Activated T-cell treated with anti-CD3 and anti-CD28 coated beads for 4 hours (primary cell): ENCODE results near the gene RIC8B.

ENCODE experiments used
- DNase-seq: peaks from one replicate; pipeline ENCODE4 v3.0.0-alpha.2; 2020

The RIC8B gene

DNA sequence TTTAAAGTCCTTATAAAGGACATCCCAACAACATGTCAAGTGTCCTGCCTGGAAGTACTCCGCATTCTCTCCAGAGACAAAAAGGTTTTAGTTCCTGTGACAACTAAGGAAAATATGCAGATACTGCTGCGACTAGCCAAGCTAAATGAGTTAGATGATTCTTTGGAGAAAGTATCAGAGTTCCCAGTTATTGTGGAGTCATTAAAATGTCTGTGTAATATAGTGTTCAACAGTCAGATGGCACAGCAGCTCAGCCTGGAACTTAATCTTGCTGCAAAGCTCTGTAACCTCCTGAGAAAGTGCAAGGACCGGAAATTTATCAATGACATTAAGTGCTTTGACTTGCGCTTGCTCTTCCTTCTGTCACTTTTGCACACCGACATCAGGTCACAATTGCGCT, 40.2 kb downstream of the RIC8B start:
- DNase-seq = no peak

DNA sequence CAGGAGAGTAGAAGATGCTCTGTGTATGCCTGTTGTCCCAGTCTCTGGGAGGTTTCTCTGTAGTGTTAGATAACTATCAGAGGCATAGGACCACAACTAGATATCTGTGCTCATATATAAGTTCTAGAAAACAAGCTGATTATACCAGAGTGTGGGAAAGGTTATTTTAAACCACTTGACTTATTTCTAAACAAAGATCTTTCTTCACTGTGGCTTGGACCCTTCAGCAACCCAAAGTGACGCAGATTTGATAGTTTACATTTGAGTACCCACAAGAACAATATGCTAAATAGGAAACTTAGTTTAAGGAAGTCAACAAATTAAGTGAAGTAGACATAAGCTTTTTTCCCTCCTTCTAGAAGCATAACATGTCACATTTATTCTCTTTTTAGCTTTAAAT, 41.3 kb downstream of the RIC8B start:
- no peak for DNase-seq

DNA sequence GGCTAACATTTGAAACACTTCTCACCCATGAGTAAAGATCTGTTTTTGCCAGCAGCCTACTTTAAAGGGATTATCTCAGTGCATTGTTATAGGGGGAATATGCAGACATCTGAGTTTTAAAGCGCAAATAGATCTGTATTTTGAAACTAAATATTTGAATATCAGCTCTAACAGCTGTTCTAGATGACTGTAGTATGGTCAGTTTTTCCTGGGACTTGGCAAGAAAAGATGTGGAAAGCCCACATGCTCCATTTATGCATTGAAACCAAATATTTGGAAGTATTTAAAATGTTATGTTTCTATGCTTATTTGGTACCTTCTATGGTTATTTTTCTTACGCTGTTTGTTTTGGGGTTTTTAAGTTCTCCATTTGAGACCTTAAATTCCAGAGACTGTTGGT, 41.7 kb downstream of the RIC8B start:
- DNase-seq = no peak

DNA sequence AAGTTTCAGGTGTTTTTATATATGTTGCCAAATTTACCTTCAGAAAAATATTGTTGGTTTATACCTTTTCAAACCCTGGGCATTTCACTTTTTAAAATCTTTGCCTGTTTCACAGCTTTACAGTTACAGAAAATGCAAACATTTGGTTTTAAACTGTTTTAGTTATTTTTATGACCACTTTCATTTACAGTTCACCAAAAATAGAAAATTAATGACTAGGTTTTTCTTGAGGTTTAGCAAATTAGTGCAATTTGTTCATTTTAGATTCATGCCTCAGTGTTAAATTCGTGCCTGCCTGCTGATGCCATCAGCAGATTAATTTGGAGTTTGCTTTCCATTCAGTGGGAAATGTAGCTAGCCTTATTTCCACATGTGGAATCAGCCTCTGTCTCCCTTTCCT, 45.5 kb downstream of the RIC8B start:
- DNase-seq = no peak

DNA sequence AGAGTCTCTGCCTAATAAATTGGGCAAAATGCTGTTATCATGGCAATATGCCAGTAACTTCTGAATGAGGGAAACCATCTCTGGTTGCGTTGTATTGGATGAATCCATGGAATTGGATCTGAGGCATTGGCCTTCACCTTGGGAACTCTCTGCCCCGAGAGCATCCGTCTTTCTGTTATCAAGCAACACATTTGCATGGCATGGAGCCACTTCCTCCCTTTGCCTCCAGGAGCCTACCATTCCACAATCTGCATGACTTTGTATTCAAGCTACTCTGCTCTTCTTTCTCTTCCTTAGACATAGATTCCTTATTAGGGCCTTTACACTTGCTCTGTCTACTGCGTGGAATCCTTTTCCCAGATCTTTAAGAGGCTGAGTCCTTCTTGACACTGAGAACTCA, 57.2 kb downstream of the RIC8B start:
- DNase-seq = no peak

DNA sequence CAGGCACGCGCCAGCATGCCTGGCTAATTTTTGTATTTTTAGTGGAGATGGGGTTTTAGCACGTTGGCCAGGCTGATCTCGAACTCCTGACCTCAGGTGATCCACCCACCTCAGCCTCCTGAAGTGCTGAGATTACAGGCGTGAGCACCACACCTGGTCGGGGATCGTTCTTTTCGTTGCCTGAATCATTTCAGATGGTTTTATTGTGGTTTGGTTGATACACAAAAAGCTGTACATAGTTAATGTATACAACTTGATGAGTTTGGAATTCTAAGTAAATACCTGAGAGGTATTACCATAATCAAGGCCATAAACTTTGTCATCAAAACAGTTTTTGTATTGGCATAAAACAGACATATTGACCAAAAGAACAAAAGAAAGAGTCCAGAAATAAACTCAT, 63.3 kb downstream of the RIC8B start:
- DNase-seq = no peak

DNA sequence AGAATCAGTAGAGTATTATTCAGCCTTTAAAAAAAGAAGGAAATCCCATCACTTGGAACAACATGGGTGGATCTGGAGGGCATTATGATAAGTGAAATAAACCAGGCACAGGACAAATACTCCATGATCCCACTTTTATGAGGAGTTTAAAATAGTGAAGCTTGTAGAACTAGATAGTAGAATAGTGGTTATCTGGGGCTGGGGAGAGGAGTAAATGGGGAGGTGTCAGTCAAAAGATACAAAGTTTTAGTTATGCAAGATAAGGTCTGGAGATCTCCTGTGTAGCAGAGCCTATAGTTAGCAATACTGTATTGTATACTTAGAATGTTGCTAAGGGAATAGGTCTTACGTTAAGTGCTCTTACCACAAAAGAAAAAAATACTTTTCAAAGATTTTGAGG, 64.9 kb downstream of the RIC8B start:
- DNase-seq = no peak

DNA sequence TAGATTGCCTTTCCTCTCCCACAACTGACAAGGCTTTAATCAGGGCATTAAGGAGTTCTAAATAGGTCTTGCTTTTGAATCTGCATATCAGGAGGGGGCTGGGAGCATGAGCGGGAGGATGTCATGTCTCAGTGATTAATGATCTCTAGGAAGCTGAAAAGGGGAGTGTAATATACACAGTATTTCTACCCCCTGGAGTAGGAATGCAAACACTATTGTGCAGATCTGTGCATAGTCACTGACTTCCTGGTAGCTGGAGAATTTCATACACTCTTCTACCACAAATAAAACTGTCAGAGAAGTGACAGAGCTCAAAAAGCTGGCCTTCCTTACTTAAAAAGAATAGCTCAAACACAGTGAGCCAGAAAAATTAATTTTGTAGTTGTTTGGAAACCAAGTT, 65.8 kb downstream of the RIC8B start:
- no peak for DNase-seq

DNA sequence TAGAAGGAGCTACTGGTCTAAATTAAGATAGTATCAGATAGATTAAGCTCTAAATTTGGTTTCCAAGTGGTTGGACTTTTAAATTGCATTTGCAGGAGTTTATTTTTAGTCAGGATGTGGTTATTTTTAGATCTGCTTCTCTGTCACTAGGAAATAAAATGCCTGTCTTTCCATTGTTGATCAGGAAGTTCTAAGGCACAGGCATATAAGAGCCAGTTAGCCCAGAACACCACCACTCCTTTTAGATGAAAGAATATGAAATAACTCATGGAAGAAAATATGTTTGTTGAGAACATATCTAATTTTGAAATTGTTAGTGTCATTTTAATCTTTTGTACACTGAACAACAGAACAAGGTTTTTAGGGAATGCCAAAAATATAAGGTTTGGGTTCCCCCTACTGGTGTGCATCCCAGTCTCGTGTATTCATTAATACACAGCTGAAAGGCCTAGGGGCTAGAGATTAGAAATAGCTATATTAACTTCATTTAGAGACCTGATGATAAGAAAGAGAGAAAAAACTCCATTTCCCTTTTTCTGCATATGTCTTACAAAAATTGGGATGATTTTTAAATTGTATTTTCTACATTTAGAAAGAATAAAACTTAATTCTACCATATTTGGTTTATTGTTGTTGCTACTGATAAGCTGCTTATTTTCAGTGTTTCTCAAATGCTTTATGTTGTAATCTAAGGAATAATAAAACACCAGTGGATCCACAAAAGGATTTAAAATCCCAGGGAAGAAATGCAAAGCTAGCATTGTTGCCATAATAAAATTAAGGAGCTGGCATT, 67.2 kb downstream of the RIC8B start:
- DNase-seq = peak; percentile 6

DNA sequence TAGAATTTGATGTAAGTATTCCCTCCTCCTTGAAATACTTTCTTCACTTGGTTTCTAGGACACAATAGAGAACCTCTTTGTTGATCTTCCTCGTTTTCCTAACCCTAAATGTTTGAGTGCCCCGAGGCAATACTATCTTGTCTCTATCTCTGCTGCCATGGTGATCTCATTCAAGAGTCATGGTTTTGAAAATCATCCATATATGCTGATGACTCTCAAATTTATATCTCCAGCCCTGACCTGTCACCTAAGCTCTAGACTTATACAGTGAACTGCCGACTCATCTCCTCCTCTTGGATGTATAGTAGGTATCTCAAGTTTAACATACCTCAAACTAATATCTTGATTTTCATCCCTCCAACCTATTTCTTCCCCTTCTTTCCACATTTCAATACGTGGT, 71.4 kb downstream of the RIC8B start:
- no peak for DNase-seq

DNA sequence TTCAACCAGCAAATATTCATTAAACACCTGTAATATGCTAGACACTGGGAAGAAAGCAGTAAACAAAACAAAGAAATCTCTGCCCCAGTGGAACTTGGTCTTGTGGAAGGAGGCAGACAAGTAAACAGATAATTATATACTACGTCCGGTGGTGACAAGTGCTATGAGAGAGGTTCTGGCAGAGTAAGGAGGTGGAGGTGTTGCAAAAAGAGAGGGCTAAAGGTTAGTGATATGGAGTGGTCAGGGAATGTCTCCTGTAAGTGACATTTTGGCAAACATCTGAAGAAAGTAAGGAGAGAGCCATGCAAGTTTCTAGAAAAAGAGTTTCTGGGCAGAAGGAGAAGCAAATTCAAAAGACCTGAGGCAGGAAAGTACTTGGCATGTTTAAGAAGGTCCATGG, 73.4 kb downstream of the RIC8B start:
- DNase-seq = no peak

DNA sequence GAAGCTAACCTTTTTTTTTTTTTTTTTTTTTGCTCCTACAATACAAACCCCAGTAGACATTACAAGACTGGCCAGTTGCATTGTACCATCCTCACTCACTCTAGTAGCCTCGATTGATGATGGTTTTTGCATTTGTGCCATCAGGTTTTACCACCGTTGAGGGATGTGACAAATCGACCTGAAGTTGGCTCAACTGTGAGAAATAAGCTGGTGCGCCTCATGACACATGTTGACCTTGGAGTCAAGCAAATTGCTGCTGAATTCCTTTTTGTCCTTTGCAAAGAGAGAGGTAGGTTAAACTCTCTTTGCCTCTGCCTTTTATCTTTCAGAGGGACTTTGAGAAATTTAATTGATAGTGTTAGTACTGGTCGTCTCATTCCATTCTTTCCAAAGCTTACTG, 76.8 kb downstream of the RIC8B start:
- DNase-seq = no peak

DNA sequence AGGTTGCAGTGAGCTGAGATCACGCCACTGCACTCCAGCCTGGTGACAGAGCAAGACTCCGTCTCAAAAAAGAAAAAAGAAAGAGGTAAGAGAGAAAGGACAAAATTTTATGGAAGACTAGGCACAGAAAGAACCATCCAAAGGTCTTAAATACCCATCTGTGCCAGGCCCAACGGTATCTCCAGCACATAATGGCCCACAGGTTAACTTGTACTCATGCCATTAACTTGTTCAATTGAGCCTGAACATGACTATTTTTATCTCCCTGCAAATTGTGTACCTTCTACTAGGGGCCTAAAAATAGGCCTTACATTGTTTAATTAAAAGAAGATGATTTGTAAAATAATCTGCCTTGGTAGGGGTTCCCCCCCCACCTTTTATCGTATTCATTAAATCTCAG, 80.2 kb downstream of the RIC8B start:
- no peak for DNase-seq

DNA sequence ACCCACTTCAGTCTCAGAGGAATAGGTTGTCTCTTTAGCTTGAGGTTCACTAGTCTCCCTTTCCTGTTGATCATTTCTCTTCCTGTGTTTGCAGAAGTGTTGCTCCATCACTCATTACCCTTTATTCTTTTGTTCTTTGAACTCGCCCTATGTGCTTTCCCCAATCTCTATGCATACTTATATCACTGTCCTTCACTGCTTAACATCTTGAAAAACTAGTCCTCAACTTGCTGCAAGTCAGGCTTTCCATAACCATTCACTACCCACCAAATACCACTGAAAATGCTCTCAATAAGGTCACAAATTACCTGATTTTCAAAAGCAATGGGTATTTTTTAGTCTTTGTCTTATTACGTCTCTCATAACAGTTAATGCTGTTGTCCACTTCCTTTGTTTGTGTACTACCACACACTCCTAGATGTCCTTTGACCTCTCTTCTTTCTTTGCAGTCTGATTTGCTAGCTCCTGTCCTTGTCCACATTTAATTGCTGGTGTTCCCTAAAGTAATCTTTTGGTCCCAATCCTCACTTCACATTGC, 80.8 kb downstream of the RIC8B start:
- no peak for DNase-seq

DNA sequence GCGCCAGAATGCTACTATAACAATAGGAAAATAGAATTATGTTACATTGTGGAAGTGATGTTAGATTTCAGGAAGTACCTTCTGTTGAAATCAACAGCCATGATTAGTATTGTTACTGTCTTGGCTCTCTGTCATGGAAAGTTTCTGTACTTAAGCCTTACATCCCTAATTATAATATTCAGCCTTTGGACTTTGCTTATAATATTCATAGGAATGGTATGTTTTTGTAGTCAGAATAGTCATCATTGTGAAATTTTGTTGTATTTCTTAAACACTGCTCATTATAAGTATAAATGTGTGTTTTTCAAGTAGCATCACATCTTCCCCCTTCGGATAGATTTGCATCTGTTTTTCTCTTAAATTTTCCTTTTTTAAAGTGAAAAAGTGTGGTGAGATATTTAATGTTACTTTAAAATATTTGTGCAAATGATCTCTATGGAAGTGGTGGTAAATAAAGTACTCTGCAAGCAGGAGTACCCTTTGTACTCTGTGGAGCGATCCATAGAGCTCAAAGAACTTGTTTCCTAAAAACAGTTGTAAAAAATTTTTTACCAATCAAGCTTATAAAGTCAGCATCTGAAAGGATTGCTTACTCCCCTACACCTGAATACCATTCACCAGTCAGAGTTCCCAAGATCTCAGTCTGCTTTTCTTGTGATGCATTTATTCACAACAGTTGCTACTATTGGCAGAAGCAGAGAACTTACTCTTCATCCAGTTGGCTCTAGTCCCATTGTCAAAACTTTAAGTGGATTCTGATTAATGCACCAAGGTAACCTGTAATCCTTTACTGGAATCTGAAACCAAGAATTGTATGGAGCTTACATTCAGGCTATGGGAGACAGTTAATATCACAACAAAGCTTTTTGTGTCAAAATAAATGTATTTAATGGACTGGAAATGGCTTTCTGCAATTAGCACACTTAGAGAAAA, 87.8 kb downstream of the RIC8B start:
- no peak for DNase-seq

DNA sequence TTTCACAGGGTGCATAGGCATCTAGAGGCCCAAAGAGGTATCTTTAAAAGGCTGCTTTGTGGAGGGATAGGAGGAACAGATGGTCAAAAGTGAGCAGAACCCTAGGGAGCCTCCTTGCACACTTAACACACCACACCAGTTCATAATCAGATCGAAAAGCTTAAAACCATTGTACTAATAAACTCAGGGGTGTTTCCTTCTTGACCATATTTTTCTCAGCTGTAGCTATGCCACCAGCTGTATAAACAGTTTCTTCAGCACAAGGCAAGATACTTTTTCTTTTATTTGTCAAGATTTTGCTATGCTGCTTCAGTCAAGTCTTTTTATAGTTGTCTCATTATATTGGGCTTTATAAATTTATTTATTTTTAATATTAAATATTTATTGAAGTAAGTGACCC, 88.7 kb downstream of the RIC8B start:
- DNase-seq = no peak

DNA sequence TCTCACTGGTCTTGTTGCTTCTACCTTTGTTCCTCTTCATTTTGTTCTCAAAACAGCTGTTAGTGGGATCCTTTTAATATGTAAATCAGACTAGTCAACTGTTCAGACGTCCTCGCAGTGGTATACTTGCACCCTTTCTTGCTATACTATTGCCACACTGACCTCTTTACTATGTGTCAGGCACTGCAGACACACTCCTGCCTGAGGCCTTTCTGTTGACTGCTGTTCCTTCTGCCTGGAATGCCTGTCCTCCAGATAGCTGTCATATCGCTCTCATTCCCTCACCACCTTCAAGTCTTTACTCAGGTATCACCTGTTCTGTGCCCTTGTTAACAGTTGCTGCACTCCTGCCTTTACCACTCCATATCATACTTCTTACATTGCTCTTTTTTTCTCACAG, 91.2 kb downstream of the RIC8B start:
- DNase-seq = no peak

DNA sequence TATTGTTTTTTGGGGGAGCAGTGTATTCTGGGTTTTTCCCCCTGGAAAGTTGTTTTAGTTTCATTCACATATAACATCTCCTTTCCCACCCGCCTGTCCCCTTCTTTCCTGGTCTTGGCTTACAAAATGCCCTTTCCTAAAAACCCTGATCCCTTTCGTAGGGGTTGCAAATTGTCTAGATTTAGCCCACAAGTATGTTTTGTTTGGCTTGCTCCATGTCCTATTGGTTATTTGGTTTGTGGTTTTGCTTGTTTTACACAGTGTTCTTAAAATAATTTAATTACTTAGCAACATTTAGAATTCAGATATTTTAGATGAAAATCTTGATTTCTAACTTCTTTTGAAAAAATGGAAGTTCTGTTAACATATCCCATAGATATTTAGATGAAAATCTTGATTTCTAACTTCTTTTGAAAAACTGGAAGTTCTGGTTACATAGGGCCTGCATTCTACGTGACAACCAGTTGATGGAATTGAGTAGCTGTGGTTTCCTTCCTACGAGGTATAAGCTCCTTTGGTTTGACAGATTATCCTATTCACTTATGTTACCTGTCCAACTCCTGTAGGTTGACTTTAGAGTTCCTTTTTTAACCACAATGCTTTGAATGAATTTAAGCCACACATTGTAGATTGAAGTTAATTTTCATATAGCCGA, 92.1 kb downstream of the RIC8B start:
- no peak for DNase-seq

DNA sequence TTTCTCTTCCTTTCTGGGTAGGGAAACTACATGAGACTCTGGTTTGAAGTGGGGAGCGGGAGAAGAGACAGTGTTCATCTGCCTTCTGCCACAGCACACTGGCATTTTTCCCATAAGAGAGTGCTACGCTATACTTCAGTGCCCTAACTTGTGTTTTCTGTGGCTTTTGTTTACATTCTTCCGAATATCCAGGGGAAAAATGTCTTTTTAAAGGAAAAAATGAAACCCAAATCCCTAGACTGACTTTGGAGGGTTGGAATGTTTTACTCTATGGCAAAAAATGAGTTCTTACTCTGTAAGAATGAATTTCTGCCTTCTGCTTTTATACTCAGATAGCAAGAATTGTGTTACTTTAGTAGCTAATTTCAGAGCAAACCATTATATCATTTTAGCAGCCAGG, 93.2 kb downstream of the RIC8B start:
- no peak for DNase-seq

DNA sequence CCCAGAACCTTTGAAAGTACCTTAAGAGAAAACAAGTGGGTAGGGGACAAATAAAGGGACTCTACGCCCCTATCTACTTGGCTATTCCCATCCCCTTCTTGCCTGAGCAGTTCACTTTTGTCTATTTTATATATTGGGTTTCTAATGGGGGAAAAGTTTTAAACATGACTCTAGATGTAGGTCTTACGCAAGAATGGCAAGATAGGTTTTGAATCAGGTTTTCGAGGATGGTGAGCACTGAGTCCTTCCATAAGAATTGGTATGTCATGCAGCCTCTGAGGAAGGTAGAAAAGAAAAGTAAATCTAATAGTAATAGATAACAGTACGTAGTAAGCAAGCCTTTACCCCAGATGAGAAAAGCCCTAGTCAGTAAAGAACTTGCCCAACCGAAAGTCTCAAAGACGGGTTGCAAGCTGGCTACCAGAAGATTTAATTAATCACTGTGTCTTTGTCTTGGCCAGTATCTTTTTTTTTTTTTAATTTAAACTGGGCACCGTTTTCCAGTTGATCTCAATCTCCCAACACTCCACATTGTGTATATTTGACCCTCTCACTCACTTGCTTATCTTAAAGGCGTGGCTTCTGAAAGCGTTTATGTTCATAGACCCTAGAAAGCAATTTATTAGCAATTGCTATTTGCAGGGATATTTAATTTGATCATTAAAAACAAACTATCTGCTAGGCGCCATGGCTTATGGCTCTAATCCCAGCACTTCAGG, 94.7 kb downstream of the RIC8B start:
- no peak for DNase-seq

DNA sequence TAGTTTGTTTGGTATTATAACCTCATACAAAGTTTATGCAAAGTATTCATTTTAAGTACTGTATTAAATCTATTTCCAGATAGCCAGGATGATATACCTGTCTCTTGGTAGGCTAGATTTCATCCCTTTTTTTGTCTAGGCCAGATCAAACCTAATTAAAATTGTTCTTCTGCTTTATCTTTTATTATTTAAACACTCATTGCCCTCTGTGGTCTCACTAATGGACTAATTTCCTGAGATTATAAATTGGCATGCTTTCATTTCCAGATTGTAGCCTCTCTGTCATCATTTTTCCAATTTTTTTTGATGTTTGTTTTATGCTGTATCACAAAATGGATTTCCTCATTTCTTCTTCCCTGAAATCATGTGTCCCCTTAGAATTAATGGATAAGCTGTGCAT, 95.6 kb downstream of the RIC8B start:
- no peak for DNase-seq

DNA sequence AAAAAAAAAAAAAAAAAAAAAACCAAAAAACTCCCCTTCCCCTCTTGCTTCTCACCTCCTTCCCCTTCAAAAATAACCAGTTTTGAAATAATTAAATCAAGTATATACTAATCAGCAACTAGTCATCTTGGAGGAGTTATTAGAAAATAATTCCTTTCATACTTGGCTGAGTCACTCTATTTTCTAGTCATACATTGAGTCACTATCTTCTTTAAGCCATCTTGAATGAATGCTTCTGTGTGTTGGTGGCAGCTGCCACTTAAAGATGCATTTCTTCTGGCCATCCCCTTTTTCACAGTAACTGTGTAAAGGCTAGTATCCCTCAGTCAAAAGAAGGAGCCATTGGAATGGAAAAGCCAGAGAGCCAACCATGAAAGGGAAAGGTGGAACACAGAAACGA, 97.0 kb downstream of the RIC8B start:
- DNase-seq = no peak

DNA sequence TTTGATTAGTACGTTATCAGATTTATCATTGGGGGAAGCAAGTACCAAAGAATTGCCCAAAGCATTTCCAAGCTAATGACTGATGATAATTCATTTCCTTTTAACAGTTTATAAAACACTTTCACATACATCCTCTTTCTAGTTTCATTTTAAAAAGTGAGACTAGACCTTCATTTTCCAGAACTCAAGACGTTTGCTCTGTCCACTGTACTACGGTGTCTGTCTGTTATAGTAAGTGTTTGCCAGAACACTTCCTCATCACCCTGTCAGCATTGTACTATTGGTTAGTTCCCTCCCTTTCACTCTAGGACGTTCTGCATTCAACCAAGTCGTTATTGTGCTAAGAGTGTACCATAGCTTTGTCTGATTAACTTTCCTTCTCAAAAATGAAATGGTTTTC, 99.5 kb downstream of the RIC8B start:
- no peak for DNase-seq
